ENCODE measurements around the gene CAPN5.

DNA sequence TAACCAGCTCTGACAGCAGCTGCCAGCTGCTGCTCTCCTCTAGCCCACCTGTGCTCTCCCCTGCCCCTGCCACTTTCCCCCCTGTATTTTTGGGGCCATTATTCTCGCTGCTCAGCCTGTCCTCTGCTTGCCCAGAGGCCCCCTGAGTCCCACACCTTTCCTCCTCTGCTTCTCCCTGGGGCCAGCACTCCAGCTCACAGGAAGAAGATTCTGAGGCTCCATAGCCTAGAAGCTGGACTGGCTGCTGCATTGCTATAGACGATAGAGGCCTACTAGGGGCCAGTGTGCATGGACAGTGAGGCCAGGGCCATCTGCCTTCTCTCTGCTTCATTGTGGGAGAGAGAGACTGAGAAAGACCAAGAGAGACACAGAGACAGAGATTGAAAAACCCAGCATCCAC is 36.5 kb downstream of the CAPN5 start:
- TF ChIP-seq, protein P1, sequence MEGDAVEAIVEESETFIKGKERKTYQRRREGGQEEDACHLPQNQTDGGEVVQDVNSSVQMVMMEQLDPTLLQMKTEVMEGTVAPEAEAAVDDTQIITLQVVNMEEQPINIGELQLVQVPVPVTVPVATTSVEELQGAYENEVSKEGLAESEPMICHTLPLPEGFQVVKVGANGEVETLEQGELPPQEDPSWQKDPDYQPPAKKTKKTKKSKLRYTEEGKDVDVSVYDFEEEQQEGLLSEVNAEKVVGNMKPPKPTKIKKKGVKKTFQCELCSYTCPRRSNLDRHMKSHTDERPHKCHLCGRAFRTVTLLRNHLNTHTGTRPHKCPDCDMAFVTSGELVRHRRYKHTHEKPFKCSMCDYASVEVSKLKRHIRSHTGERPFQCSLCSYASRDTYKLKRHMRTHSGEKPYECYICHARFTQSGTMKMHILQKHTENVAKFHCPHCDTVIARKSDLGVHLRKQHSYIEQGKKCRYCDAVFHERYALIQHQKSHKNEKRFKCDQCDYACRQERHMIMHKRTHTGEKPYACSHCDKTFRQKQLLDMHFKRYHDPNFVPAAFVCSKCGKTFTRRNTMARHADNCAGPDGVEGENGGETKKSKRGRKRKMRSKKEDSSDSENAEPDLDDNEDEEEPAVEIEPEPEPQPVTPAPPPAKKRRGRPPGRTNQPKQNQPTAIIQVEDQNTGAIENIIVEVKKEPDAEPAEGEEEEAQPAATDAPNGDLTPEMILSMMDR (IDR thresholded peaks at IDR 0.05; ENCODE audit: low read length): no peak
- TF ChIP-seq EZH2 (IDR thresholded peaks at IDR 0.05; ENCODE audit: borderline replicate concordance, low read length): no peak
